MM.1S (cell line): Measurements from ENCODE around the gene CCNT2.

Source experiments
- DNase-seq: peaks from one replicate; pipeline ENCODE4 v3.0.0-alpha.2; 2015
- H2AFZ ChIP-seq: fragments of 300-600 bp; sonication (generic); 2 replicates; pipeline ENCODE4 v1.6.0; 2016; ENCODE audit warnings: antibody characterized with exemption, low read length
- H3F3A ChIP-seq: fragments of 300-600 bp; sonication (generic); 2 replicates; pipeline ENCODE4 v1.6.1; 2016; ENCODE audit warnings: mild to moderate bottlenecking, antibody characterized with exemption, low read length, moderate library complexity, mixed read lengths; ENCODE audit not compliant: insufficient read depth
- H3K27ac ChIP-seq: fragments of 300-600 bp; sonication (generic); 2 replicates; pipeline ENCODE4 v1.5.1; 2016; ENCODE audit warnings: mild to moderate bottlenecking, low read length
- H3K27me3 ChIP-seq: fragments of 300-600 bp; sonication (generic); replicated peaks from 2 replicates; pipeline ENCODE4 v1.6.0; 2016; ENCODE audit warnings: low read length; ENCODE audit not compliant: insufficient read depth
- H3K36me3 ChIP-seq: fragments of 300-600 bp; sonication (generic); replicated peaks from 2 replicates; pipeline ENCODE4 v1.6.1; 2016; ENCODE audit warnings: mild to moderate bottlenecking, low read length, mixed read lengths; ENCODE audit not compliant: insufficient read depth
- H3K4me1 ChIP-seq: fragments of 300-600 bp; sonication (generic); 2 replicates; pipeline ENCODE4 v1.6.1; 2016; ENCODE audit warnings: low read length, mixed read lengths
- H3K4me2 ChIP-seq: fragments of 300-600 bp; sonication (generic); 2 replicates; pipeline ENCODE4 v1.6.0; 2016; ENCODE audit warnings: low read depth, low read length
- H3K4me3 ChIP-seq: fragments of 300-600 bp; sonication (generic); 2 replicates; pipeline ENCODE4 v1.5.1; 2016; ENCODE audit warnings: low read length, mixed read lengths
- H3K79me2 ChIP-seq: fragments of 300-600 bp; sonication (generic); 2 replicates; pipeline ENCODE4 v1.6.1; 2016; ENCODE audit warnings: mixed run types, low read length, mixed read lengths
- H3K9ac ChIP-seq: fragments of 300-600 bp; sonication (generic); 2 replicates; pipeline ENCODE4 v1.6.1; 2016; ENCODE audit warnings: low read length, mixed read lengths
- H3K9me2 ChIP-seq: fragments of 300-600 bp; sonication (generic); replicated peaks from 2 replicates; pipeline ENCODE4 v1.6.1; 2016; ENCODE audit warnings: mild to moderate bottlenecking, low read length, mixed read lengths; ENCODE audit not compliant: insufficient read depth
- H3K9me3 ChIP-seq: fragments of 300-600 bp; sonication (generic); replicated peaks from 2 replicates; pipeline ENCODE4 v1.6.1; 2016; ENCODE audit warnings: mild to moderate bottlenecking, low read length, mixed read lengths; ENCODE audit not compliant: insufficient read depth
- H4K20me1 ChIP-seq: fragments of 300-600 bp; sonication (generic); 2 replicates; pipeline ENCODE4 v1.6.1; 2016; ENCODE audit warnings: mild to moderate bottlenecking, low read length, moderate library complexity, mixed read lengths; ENCODE audit not compliant: insufficient read depth
- CTCF ChIP-seq: fragments of 300-600 bp; sonication (generic); IDR thresholded peaks from 2 replicates; pipeline ENCODE4 v1.5.1; 2016; ENCODE audit warnings: antibody characterized with exemption, low read length, mixed read lengths
- EZH2 ChIP-seq: fragments of 300-600 bp; sonication (generic); optimal IDR thresholded peaks from 2 replicates; pipeline ENCODE3; 2017; ENCODE audit warnings: low read depth, mild to moderate bottlenecking, antibody characterized with exemption, low read length, mixed read lengths
- EZH2phosphoT487 ChIP-seq: fragments of 300-600 bp; sonication (generic); IDR thresholded peaks from 2 replicates; pipeline ENCODE4 v1.6.1; 2018; ENCODE audit warnings: antibody characterized with exemption, low read length

CCNT2 gene

GRCh38 chr2:134892282-134893035, 26.2 kb upstream of the CCNT2 start:
- Histone ChIP-seq H3K79me2 (no peaks in the 10 kb centered on the region), H3K4me1 (no peaks in the 10 kb centered on the region)

GRCh38 chr2:134897932-134898331, 20.7 kb upstream of the CCNT2 start:
- no peak overlapping the region for H3K9ac ChIP-seq
- H2AFZ ChIP-seq: no peak overlapping the region
- TF ChIP-seq EZH2phosphoT487 (no peak), EZH2 (no peak), CTCF (peak; percentile 17; the same call in 1 of the 2 replicates)
- peak; percentile 20 for DNase-seq
- H3K4me1 ChIP-seq: no peaks in the 10 kb centered on the region
- no peaks in the 10 kb centered on the region for H3K9me3 ChIP-seq
- no peaks in the 10 kb centered on the region for H3K36me3 ChIP-seq
- no peaks in the 10 kb centered on the region for H3K9me2 ChIP-seq
- H4K20me1 ChIP-seq: no peaks in the 10 kb centered on the region
- H3F3A ChIP-seq: no peaks in the 10 kb centered on the region
- H3K4me3 ChIP-seq: no peak overlapping the region
- H3K4me2 ChIP-seq: no peak overlapping the region
- H3K27ac ChIP-seq: no peak overlapping the region
- H3K27me3 ChIP-seq: no peaks in the 10 kb centered on the region
- no peaks in the 10 kb centered on the region for H3K79me2 ChIP-seq

More at GRCh38 chr2:134892282-134893035, 26.2 kb upstream of the CCNT2 start:
- H3K27ac ChIP-seq: no peak overlapping the region
- no peaks in the 10 kb centered on the region for H3K9me2 ChIP-seq
- no peaks in the 10 kb centered on the region for H3K27me3 ChIP-seq
- TF ChIP-seq CTCF (no peak), EZH2phosphoT487 (no peak), EZH2 (no peak)
- H4K20me1 ChIP-seq: no peaks in the 10 kb centered on the region
- no peak overlapping the region for H3K4me2 ChIP-seq
- H3F3A ChIP-seq: no peaks in the 10 kb centered on the region
- H3K9me3 ChIP-seq: no peaks in the 10 kb centered on the region
- H3K36me3 ChIP-seq: no peaks in the 10 kb centered on the region
- no peak overlapping the region for H3K4me3 ChIP-seq
- DNase-seq: no peak
- no peak overlapping the region for H3K9ac ChIP-seq
- H2AFZ ChIP-seq: no peak overlapping the region

GRCh38 chr2:134899204-134899603, 19.4 kb upstream of the CCNT2 start:
- Histone ChIP-seq H2AFZ (no peak overlapping the region), H3K4me2 (no peak overlapping the region), H3K9me3 (no peaks in the 10 kb centered on the region), H3K27me3 (no peaks in the 10 kb centered on the region), H3K27ac (no peak overlapping the region), H3K36me3 (no peaks in the 10 kb centered on the region), H3K79me2 (no peaks in the 10 kb centered on the region), H3K4me3 (no peak overlapping the region), H3K9me2 (no peaks in the 10 kb centered on the region), H3K4me1 (no peaks in the 10 kb centered on the region), H3K9ac (no peak overlapping the region), H3F3A (no peaks in the 10 kb centered on the region), H4K20me1 (no peaks in the 10 kb centered on the region)
- DNase-seq: no peak
- no peak for TF ChIP-seq EZH2phosphoT487
- TF ChIP-seq CTCF: no peak
- no peak for TF ChIP-seq EZH2
